ENCODE data around the gene DHRS3.

- TF ChIP-seq POLR2AphosphoS5 (IDR thresholded peaks at IDR 0.05) = no peak
- TF ChIP-seq, protein P1, sequence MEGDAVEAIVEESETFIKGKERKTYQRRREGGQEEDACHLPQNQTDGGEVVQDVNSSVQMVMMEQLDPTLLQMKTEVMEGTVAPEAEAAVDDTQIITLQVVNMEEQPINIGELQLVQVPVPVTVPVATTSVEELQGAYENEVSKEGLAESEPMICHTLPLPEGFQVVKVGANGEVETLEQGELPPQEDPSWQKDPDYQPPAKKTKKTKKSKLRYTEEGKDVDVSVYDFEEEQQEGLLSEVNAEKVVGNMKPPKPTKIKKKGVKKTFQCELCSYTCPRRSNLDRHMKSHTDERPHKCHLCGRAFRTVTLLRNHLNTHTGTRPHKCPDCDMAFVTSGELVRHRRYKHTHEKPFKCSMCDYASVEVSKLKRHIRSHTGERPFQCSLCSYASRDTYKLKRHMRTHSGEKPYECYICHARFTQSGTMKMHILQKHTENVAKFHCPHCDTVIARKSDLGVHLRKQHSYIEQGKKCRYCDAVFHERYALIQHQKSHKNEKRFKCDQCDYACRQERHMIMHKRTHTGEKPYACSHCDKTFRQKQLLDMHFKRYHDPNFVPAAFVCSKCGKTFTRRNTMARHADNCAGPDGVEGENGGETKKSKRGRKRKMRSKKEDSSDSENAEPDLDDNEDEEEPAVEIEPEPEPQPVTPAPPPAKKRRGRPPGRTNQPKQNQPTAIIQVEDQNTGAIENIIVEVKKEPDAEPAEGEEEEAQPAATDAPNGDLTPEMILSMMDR (IDR thresholded peaks at IDR 0.05) = no peak
- no peak for TF ChIP-seq EP300 (IDR thresholded peaks at IDR 0.05)
- no peak for TF ChIP-seq POLR2A (IDR thresholded peaks at IDR 0.05)
These were observed 75.9 kb downstream of the DHRS3 start for GRCh38 chr1:12542138-12542465.
